ENCODE data around the gene SPAG6.

Gene SPAG6

DNA sequence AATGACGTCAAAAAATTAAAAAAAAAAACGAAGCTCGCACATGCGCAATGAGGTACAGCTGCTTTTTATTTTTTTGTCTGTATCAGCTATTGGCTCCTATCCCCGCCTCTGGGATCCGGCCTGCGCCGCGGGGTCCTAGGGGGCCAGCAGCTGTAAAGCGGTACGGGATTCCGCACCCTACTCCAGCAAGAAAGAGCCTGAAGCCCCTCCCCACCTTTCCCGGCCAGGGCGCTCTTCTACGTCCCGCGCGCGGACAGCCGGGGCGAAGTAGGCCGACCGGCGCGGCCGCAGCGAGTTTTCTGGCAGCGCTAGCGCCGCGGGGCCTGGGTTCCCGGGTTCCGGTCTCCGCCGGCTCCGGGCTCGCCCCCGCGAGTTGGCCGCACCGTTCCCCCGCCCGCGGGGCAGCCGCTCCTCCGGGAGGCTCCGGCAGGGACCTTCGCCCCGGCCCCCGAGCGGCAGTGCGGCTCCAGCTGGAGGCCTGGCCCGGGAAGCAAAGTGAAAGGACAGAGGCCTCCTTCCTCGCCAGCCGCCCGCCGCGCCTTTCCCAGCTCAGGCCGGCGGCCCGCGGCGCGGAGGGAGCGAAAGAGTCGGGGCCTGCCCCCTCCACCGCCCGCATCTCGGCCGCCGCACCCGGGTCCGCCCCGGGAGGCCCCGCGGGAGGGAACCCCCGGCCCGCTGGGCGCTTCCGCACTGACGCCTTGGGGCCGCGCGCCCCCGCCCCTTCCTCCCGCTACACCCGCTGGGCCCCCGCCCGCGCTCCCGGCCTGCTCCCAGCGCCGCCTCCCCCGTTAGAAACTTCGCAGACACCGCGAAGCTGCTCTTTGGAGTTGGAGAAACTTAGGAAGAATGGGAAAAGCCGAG lies 4.7 kb upstream of the SPAG6 start:
- TF ChIP-seq, protein P1, sequence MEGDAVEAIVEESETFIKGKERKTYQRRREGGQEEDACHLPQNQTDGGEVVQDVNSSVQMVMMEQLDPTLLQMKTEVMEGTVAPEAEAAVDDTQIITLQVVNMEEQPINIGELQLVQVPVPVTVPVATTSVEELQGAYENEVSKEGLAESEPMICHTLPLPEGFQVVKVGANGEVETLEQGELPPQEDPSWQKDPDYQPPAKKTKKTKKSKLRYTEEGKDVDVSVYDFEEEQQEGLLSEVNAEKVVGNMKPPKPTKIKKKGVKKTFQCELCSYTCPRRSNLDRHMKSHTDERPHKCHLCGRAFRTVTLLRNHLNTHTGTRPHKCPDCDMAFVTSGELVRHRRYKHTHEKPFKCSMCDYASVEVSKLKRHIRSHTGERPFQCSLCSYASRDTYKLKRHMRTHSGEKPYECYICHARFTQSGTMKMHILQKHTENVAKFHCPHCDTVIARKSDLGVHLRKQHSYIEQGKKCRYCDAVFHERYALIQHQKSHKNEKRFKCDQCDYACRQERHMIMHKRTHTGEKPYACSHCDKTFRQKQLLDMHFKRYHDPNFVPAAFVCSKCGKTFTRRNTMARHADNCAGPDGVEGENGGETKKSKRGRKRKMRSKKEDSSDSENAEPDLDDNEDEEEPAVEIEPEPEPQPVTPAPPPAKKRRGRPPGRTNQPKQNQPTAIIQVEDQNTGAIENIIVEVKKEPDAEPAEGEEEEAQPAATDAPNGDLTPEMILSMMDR (IDR thresholded peaks at IDR 0.05; ENCODE audit: extremely low read depth, insufficient read depth, missing control alignments): no peak
- peak; percentile 83 for DNase-seq (ENCODE audit: low spot score)
- in situ Hi-C loops (cut with MboI; ENCODE audit: low pct_unique_long_range_greater_than_20kb, low sequenced_read_pairs, unreplicated experiment): no loop called here

GRCh38 chr10:22341190-22341925 lies 3.9 kb upstream of the SPAG6 start:
- DNase-seq (ENCODE audit: low spot score): peak; percentile 50
- TF ChIP-seq, protein P1 (IDR thresholded peaks at IDR 0.05; ENCODE audit: extremely low read depth, insufficient read depth, missing control alignments): no peak
- in situ Hi-C loops (cut with MboI; ENCODE audit: low pct_unique_long_range_greater_than_20kb, low sequenced_read_pairs, unreplicated experiment): no loop called here

DNA sequence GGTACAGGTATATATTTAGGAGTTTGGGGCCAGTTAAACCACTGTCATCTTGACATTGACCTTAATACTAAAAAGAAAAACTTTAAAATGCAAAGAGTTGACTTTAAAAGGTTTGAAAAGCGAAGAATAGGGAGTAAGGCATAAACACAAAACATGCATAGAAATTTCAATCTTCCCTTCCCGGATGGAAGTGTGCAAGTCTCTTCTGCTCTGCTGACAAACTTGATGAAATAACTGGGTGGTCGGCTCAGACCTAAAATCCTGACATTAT lies 3.4 kb upstream of the SPAG6 start:
- TF ChIP-seq, protein P1 (IDR thresholded peaks at IDR 0.05; ENCODE audit: extremely low read depth, insufficient read depth, missing control alignments): no peak
- no peak for DNase-seq (ENCODE audit: low spot score)
- in situ Hi-C loops (cut with MboI; ENCODE audit: low pct_unique_long_range_greater_than_20kb, low sequenced_read_pairs, unreplicated experiment): no loop called here

DNA sequence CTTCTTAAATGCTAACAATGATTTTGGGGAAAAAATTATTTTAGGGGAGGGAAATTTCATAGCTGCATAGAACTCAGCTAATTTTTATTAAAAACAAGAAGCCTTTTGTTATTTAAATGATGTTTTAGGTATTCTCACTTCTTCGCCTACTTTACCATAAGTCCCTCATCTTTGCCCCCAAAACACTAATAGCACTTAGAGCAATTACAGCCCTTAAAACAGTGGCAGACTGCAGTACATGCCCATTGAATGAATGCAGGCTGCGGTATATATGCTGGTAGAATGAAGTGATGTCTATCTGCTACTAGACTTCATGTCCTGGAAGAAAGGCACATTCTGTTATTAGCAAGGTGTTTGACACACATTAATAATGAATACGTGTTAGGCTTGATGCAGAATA lies 2.9 kb upstream of the SPAG6 start:
- in situ Hi-C loops (cut with MboI; ENCODE audit: low pct_unique_long_range_greater_than_20kb, low sequenced_read_pairs, unreplicated experiment): no loop called here
- TF ChIP-seq, protein P1 (IDR thresholded peaks at IDR 0.05; ENCODE audit: extremely low read depth, insufficient read depth, missing control alignments): no peak
- no peak for DNase-seq (ENCODE audit: low spot score)

GRCh38 chr10:22343731-22344130 lies 1.6 kb upstream of the SPAG6 start:
- TF ChIP-seq, protein P1 (IDR thresholded peaks at IDR 0.05; ENCODE audit: extremely low read depth, insufficient read depth, missing control alignments): no peak
- in situ Hi-C loops (cut with MboI; ENCODE audit: low pct_unique_long_range_greater_than_20kb, low sequenced_read_pairs, unreplicated experiment): no loop called here
- no peak for DNase-seq (ENCODE audit: low spot score)

DNA sequence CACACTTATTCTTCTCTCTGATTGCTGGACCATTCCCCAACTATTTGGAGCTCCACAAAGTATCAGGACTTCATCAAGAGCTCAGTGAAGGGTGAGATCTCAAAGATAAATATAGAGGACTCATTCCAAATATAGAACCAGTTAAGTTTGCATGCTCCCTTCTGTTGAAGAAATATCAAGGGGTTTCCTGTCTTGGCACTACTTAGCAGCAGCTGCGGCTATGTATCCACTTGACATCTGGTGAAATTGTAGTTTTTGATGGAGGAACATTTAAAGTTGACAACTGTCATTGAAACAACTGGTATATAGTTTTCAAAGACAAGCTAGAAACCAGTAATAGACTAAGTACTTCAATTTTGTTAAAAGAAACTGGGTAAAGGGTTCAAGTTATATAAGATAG lies 1.0 kb upstream of the SPAG6 start:
- in situ Hi-C loops (cut with MboI; ENCODE audit: low pct_unique_long_range_greater_than_20kb, low sequenced_read_pairs, unreplicated experiment): no loop called here
- no peak for DNase-seq (ENCODE audit: low spot score)
- TF ChIP-seq, protein P1 (IDR thresholded peaks at IDR 0.05; ENCODE audit: extremely low read depth, insufficient read depth, missing control alignments): no peak

All from GM13977 (cell line).